Neural cell (in vitro differentiated cells): Measurements from ENCODE around the gene CAPRIN1. TPM values are rescaled to one million over a fixed set of nuclear protein-coding genes. Genes with fewer than 3 reads are reported as not detected.

Experiments used
- H2AFZ ChIP-seq: fragments of 200-600, 300-800 bp; sonication (generic), shearing (Covaris generic); 2 replicates; pipeline ENCODE4 v1.6.0; 2014; ENCODE audit warnings: low read depth, mild to moderate bottlenecking, antibody characterized with exemption, low read length, moderate library complexity
- H3F3A ChIP-seq: fragments of 200-600 bp; shearing (Covaris generic); 2 replicates; pipeline ENCODE4 v1.6.1; 2016; ENCODE audit warnings: mild to moderate bottlenecking, moderate library complexity, mixed read lengths, antibody characterized with exemption, low read length; ENCODE audit not compliant: insufficient read depth, poor library complexity, severe bottlenecking
- H3K27ac ChIP-seq: fragments of 200-600, 300-800 bp; sonication (generic), shearing (Covaris generic); 2 replicates; pipeline ENCODE4 v1.5.1; 2014; ENCODE audit warnings: mild to moderate bottlenecking, low read length, moderate library complexity
- H3K27me3 ChIP-seq: fragments of 300-800, 200-600 bp; sonication (generic), shearing (Covaris generic); 2 replicates; pipeline ENCODE4 v1.6.0; 2014; ENCODE audit warnings: mild to moderate bottlenecking, low read depth, low read length, moderate library complexity; ENCODE audit not compliant: insufficient read depth
- H3K36me3 ChIP-seq: fragments of 300-800, 200-600 bp; sonication (generic), shearing (Covaris generic); 2 replicates; pipeline ENCODE4 v1.5.1; 2014; ENCODE audit warnings: mild to moderate bottlenecking, antibody characterized with exemption, low read length, moderate library complexity; ENCODE audit not compliant: insufficient read depth
- H3K4me2 ChIP-seq: fragments of 300-800, 200-600 bp; sonication (generic), shearing (Covaris generic); 2 replicates; pipeline ENCODE4 v1.6.0; 2014; ENCODE audit warnings: mild to moderate bottlenecking, low read length
- H3K4me3 ChIP-seq: fragments of 300-800, 200-600 bp; sonication (generic), shearing (Covaris generic); 2 replicates; pipeline ENCODE4 v1.5.1; 2014; ENCODE audit warnings: mild to moderate bottlenecking, low read length, moderate library complexity
- H3K79me2 ChIP-seq: fragments of 200-600 bp; shearing (Covaris generic); replicated peaks from 2 replicates; pipeline ENCODE4 v1.6.0; 2014; ENCODE audit warnings: mild to moderate bottlenecking, low read length, moderate library complexity; ENCODE audit not compliant: insufficient read depth
- H3K9ac ChIP-seq: fragments of 300-800, 200-600 bp; sonication (generic), shearing (Covaris generic); 2 replicates; pipeline ENCODE4 v1.6.1; 2016; ENCODE audit warnings: mild to moderate bottlenecking, low read length, mixed read lengths
- H3K9me2 ChIP-seq: fragments of 200-600 bp; shearing (Covaris generic); 2 replicates; pipeline ENCODE4 v1.6.1; 2016; ENCODE audit warnings: mild to moderate bottlenecking, low read length, mixed read lengths; ENCODE audit not compliant: insufficient read depth
- H3K9me3 ChIP-seq: fragments of 200-600, 300-800 bp; sonication (generic), shearing (Covaris generic); 2 replicates; pipeline ENCODE4 v1.6.1; 2016; ENCODE audit warnings: mild to moderate bottlenecking, mixed run types, low read length, moderate library complexity, mixed read lengths
- H4K20me1 ChIP-seq: fragments of 200-600 bp; shearing (Covaris generic); 2 replicates; pipeline ENCODE4 v1.6.1; 2016; ENCODE audit warnings: mild to moderate bottlenecking, mixed run types; ENCODE audit not compliant: insufficient read depth
- EP300 ChIP-seq: fragments of 450-650 bp; conservative IDR thresholded peaks from 2 replicates; pipeline ENCODE4 v1.6.1; 2014; ENCODE audit warnings: antibody characterized with exemption, mild to moderate bottlenecking, moderate library complexity; ENCODE audit not compliant: poor library complexity, severe bottlenecking
- EZH2 ChIP-seq: fragments of 200-600, 300-800 bp; shearing (Covaris generic), sonication (generic); IDR thresholded peaks from 2 replicates; pipeline ENCODE4 v1.6.1; 2014; ENCODE audit warnings: antibody characterized with exemption, low read length, borderline replicate concordance, mild to moderate bottlenecking; ENCODE audit not compliant: insufficient read depth, poor library complexity, severe bottlenecking
- MXI1 ChIP-seq: fragments of 450-650 bp; conservative IDR thresholded peaks from 2 replicates; pipeline ENCODE4 v1.6.1; 2014; ENCODE audit warnings: antibody characterized with exemption, mild to moderate bottlenecking; ENCODE audit not compliant: poor library complexity, severe bottlenecking
- POLR2AphosphoS5 ChIP-seq: IDR thresholded peaks from 2 replicates; pipeline ENCODE4 v1.6.1; 2012
- RAD21 ChIP-seq: fragments of 450-650 bp; conservative IDR thresholded peaks from 2 replicates; pipeline ENCODE4 v1.6.1; 2014; ENCODE audit warnings: antibody characterized with exemption, mild to moderate bottlenecking, moderate library complexity
- REST ChIP-seq: IDR thresholded peaks from 2 replicates; pipeline ENCODE4 v1.6.1; 2012; ENCODE audit warnings: borderline replicate concordance
- SMC3 ChIP-seq: fragments of 450-650 bp; conservative IDR thresholded peaks from 2 replicates; pipeline ENCODE4 v1.6.1; 2014; ENCODE audit warnings: antibody characterized with exemption, mild to moderate bottlenecking, moderate library complexity; ENCODE audit not compliant: poor library complexity
- TAF1 ChIP-seq: IDR thresholded peaks from 2 replicates; pipeline ENCODE4 v1.6.1; 2012; ENCODE audit warnings: low read depth
- polyA plus RNA-seq: library from polyadenylated mRNA; depleted of rRNA; stranded (reverse); fragments of >200 nt; gene quantifications from 2 replicates; pipeline ENCODE4 v1.2.3, GENCODE V29; 2014
- TF ChIP-seq, protein P1 (sequence below): fragments of 450-650 bp; IDR thresholded peaks from 2 replicates; pipeline ENCODE4 v1.5.1; 2014; ENCODE audit warnings: antibody characterized with exemption, mild to moderate bottlenecking, moderate library complexity; ENCODE audit not compliant: poor library complexity, severe bottlenecking

Gene CAPRIN1
- polyA plus RNA-seq, 1 donor from 2014 or later, result 256 TPM

DNA sequence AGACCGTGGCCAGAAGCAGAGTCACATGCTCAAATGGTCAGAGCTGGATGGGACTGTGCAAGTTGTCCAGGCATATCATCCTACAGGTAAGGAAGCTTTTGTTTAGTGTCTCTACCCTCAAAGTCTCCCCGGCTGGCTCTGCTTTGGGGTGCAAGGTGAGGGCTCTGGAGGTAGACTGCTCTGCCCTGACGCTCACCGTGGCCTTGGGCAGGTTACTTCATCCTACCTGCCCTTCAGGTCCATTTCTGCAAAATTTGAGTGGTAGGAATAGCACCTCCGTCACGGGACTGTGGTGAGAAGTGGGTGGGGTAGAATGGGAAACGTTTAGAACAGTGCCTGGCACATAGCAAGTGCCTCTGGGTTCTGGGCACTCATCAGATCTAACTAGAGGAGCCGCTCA lies 96.0 kb downstream of the CAPRIN1 start:
- Histone ChIP-seq H3K27ac (no peak overlapping the region), H4K20me1 (no peaks in the 10 kb centered on the region), H2AFZ (no peak overlapping the region), H3F3A (no peaks in the 10 kb centered on the region), H3K9ac (no peak overlapping the region), H3K4me3 (no peak overlapping the region), H3K27me3 (no peaks in the 10 kb centered on the region), H3K9me2 (no peaks in the 10 kb centered on the region), H3K4me2 (no peak overlapping the region), H3K79me2 (no peaks in the 10 kb centered on the region), H3K36me3 (peaks cover 2% of the 10 kb centered on the region), H3K9me3 (no peaks in the 10 kb centered on the region)
- TF ChIP-seq, protein P1, sequence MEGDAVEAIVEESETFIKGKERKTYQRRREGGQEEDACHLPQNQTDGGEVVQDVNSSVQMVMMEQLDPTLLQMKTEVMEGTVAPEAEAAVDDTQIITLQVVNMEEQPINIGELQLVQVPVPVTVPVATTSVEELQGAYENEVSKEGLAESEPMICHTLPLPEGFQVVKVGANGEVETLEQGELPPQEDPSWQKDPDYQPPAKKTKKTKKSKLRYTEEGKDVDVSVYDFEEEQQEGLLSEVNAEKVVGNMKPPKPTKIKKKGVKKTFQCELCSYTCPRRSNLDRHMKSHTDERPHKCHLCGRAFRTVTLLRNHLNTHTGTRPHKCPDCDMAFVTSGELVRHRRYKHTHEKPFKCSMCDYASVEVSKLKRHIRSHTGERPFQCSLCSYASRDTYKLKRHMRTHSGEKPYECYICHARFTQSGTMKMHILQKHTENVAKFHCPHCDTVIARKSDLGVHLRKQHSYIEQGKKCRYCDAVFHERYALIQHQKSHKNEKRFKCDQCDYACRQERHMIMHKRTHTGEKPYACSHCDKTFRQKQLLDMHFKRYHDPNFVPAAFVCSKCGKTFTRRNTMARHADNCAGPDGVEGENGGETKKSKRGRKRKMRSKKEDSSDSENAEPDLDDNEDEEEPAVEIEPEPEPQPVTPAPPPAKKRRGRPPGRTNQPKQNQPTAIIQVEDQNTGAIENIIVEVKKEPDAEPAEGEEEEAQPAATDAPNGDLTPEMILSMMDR, result no peak
- TF ChIP-seq EP300 (no peak), TAF1 (no peak), POLR2AphosphoS5 (no peak), REST (no peak), MXI1 (no peak), RAD21 (no peak), SMC3 (no peak), EZH2 (no peak)

DNA sequence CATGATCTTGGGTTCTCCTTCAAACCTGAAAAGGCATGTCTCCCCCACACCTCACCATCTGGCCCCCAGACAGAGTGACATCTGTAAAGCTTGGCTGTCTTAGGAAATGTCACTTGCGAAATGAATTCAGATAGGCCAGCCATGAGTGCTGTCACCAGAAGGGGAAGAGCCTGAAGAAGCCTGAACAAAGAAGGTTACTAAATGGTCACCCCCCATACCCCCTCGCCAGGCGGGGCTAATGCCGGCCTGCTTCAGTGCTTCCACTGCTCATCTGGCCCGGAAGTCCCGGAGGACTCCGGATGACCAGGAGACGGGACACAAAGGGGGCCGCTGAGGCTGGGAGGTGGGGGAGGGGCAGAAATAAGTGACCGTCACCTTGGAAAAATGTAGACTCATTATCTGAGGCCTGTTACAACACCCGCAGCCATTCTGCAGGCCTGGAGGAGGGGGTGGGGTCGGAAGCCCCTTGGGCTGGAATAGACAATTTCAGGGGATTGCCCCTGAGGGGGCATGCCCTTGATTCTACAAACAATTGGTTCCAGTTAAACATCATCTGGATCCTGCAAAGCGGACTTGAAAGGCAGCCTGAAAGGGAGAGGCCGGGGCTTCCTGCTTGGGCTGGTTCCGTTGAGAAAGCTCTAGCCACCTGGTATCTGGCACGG lies 97.1 kb downstream of the CAPRIN1 start:
- no peaks in the 10 kb centered on the region for H3K27me3 ChIP-seq
- H3K36me3 ChIP-seq, result no peaks in the 10 kb centered on the region
- no peaks in the 10 kb centered on the region for H4K20me1 ChIP-seq
- H3K4me3 ChIP-seq, result no peak overlapping the region
- no peaks in the 10 kb centered on the region for H3K9me3 ChIP-seq
- no peak overlapping the region for H2AFZ ChIP-seq
- H3K27ac ChIP-seq, result no peak overlapping the region
- H3K9ac ChIP-seq, result no peak overlapping the region
- H3F3A ChIP-seq, result no peaks in the 10 kb centered on the region
- no peak overlapping the region for H3K4me2 ChIP-seq
- no peaks in the 10 kb centered on the region for H3K9me2 ChIP-seq
- no peaks in the 10 kb centered on the region for H3K79me2 ChIP-seq
- TF ChIP-seq RAD21 (no peak), REST (no peak), MXI1 (no peak), EP300 (no peak), SMC3 (no peak), TAF1 (no peak), EZH2 (no peak), POLR2AphosphoS5 (no peak)
- TF ChIP-seq, protein P1, result no peak
